HepG2 (cell line): ENCODE data around the gene TACC3. TPM values are rescaled to one million over a fixed set of nuclear protein-coding genes. Genes with fewer than 3 reads are reported as not detected.

Experiments used
- ATAC-seq: fragments of 200-7000 bp; cut with Tn5 transposase; 3 replicates; pipeline ENCODE4 v1.9.1; 2020; ENCODE audit warnings: mild to moderate bottlenecking, moderate library complexity
- BruUV-seq: library from RNA; stranded (reverse); fragments of 400-500 nt; replicated peaks from 2 replicates; lab custom pipeline; 2021; lab: Mats Ljungman, UMichigan
- CTCF ChIA-PET: fragments of 300-600 bp; formaldehyde crosslinking; extraction: SDS; loops from one replicate; lab custom pipeline; 2021; ENCODE audit warnings: low total read pairs, inconsistent platforms, low intra/inter-chr PET ratio; lab: Yijun Ruan, JAX
- POLR2A ChIA-PET: fragments of 350-600 bp; sonication (Branson Sonifier 250); formaldehyde crosslinking; loops from one replicate; lab custom pipeline; 2020; ENCODE audit warnings: antibody characterized with exemption, inconsistent platforms; lab: Yijun Ruan, JAX
- DNase-seq: peaks from one replicate; pipeline ENCODE4 v3.0.0-alpha.2; 2015; ENCODE audit warnings: low spot score
- FAIRE-seq: peaks from 3 replicates; lab custom pipeline; 2011; peaks lifted over from hg19 to GRCh38; lab: Jason Lieb, UNC
- H2AFZ ChIP-seq: one replicate; pipeline ENCODE4 v1.6.1; 2011; ENCODE audit warnings: low read length, inconsistent platforms
- H3K27ac ChIP-seq: fragments of 300-600 bp; 3 replicates; pipeline ENCODE4 v1.8.0; 2011; ENCODE audit warnings: mixed run types, mild to moderate bottlenecking, mixed read lengths, low read length, inconsistent platforms; ENCODE audit not compliant: insufficient read depth; ENCODE audit errors: extremely low read length
- H3K27me3 ChIP-seq, 2 experiments: fragments of 200-600 bp in 1 of 2; 2 replicates in 1 of 2; 3 replicates in 1 of 2; pipeline versions ENCODE4 v1.6.0 to v1.8.0; 2011; ENCODE audit warnings: low read length in 2 of 2, mild to moderate bottlenecking in 2 of 2, moderate library complexity in 2 of 2, inconsistent platforms in 1 of 2; ENCODE audit not compliant: insufficient read depth in 2 of 2, control insufficient read depth in 1 of 2
- H3K36me3 ChIP-seq, 2 experiments: fragments of 200-600 bp in 1 of 2; replicated peaks in 1 of 2; 2 replicates in 1 of 2; 3 replicates in 1 of 2; pipeline versions ENCODE4 v1.5.1 to v1.8.0; 2011; ENCODE audit warnings: low read length in 2 of 2, inconsistent platforms in 1 of 2; ENCODE audit not compliant: insufficient read depth in 2 of 2, control insufficient read depth in 1 of 2
- H3K4me1 ChIP-seq: 2 replicates; pipeline ENCODE4 v1.5.1; 2012; ENCODE audit warnings: low read length, inconsistent platforms; ENCODE audit not compliant: insufficient read depth
- H3K4me2 ChIP-seq: 2 replicates; pipeline ENCODE4 v1.6.0; 2011; ENCODE audit warnings: low read depth, low read length, inconsistent platforms
- H3K4me3 ChIP-seq, 3 experiments: fragments of 200-600 bp in 1 of 3; sonication (generic), shearing (Covaris generic) in 1 of 3; replicated peaks in 1 of 3; 2 replicates each; pipeline ENCODE4 v1.5.1; 2011 to 2016; ENCODE audit warnings: low read length in 3 of 3, inconsistent platforms in 2 of 3, low read depth in 2 of 3, mild to moderate bottlenecking in 2 of 3, control low read depth in 1 of 3, mixed read lengths in 1 of 3; ENCODE audit not compliant: insufficient read depth in 1 of 3
- H3K79me2 ChIP-seq: one replicate; pipeline ENCODE4 v1.6.1; 2011; ENCODE audit warnings: low read length, inconsistent platforms; ENCODE audit not compliant: insufficient read depth
- H3K9ac ChIP-seq: 2 replicates; pipeline ENCODE4 v1.6.0; 2011; ENCODE audit warnings: mild to moderate bottlenecking, low read depth, low read length, inconsistent platforms; ENCODE audit not compliant: insufficient read depth
- H3K9me3 ChIP-seq: 2 replicates; pipeline ENCODE4 v1.5.1; 2012; ENCODE audit warnings: mild to moderate bottlenecking, low read length
- H4K20me1 ChIP-seq: 2 replicates; pipeline ENCODE4 v1.6.0; 2011; ENCODE audit warnings: inconsistent platforms, mild to moderate bottlenecking, low read length, moderate library complexity; ENCODE audit not compliant: insufficient read depth
- AGO1 ChIP-seq: fragments of 200-400 bp; formaldehyde crosslinking; IDR thresholded peaks from 2 replicates; pipeline ENCODE4 v1.6.1; 2017; ENCODE audit warnings: mild to moderate bottlenecking, low read depth, low read length, moderate library complexity; ENCODE audit not compliant: poor library complexity, severe bottlenecking
- AGO2 ChIP-seq: fragments of 200-400 bp; formaldehyde crosslinking; optimal IDR thresholded peaks from 2 replicates; pipeline ENCODE3; 2017; ENCODE audit warnings: mild to moderate bottlenecking, low read depth, low read length, moderate library complexity
- BHLHE40 ChIP-seq: IDR thresholded peaks from 2 replicates; pipeline ENCODE4 v1.6.1; 2011; ENCODE audit warnings: low read length, improper control_type of control experiment
- RBFOX2 ChIP-seq: fragments of 200-400 bp; formaldehyde crosslinking; IDR thresholded peaks from 2 replicates; pipeline ENCODE4 v1.6.1; 2017; ENCODE audit warnings: low read depth, mild to moderate bottlenecking, low read length
- WGBS: methylation state at CpG from one replicate; pipeline ENCODE4 v1.1.6; 2017; ENCODE audit warnings: low lambda C conversion rate; 5-methylcytosine and 5-hydroxymethylcytosine counted together
- in situ Hi-C: cut with HindIII; loops from 2 replicates; pipeline ENCODE4 v1.10.0; 2017; ENCODE audit warnings: low pct_unique_long_range_greater_than_20kb; ENCODE audit not compliant: extremely low pct_ligation_motif_present
- intact Hi-C: fragments of 100-400 bp; cut with micrococcal nuclease; formaldehyde crosslinking; loops from one replicate; pipeline ENCODE4 v1.10.0; 2022; ENCODE audit not compliant: unreplicated experiment
- polyA plus RNA-seq, 8 experiments: library from polyadenylated mRNA; depleted of rRNA in 3 of 8; stranded (reverse) in 7 of 8; unstranded in 1 of 8; fragments of >200 nt; fragmentation: Illumina TruSeq in 4 of 8; extraction: Trizol in 4 of 8; gene quantifications; 2 replicates each; pipeline versions ENCODE4 v1.2.1 to v1.2.3, GENCODE V29; 2011 to 2016; ENCODE audit warnings: low read depth in 4 of 8, missing spikeins in 1 of 8, mixed read lengths in 1 of 8; ENCODE audit not compliant: insufficient read depth in 1 of 8
- total RNA-seq, 5 experiments: library from RNA; depleted of rRNA; stranded (reverse); fragments of >200 nt; fragmentation: Illumina TruSeq; extraction: Trizol; gene quantifications; 2 replicates each; pipeline ENCODE4 v1.2.3, GENCODE V29; 2016; ENCODE audit warnings: low read depth in 1 of 5
- TF ChIP-seq, protein P1 (sequence below): sonication (generic); formaldehyde crosslinking; IDR thresholded peaks from 2 replicates; pipeline ENCODE4 v1.9.0; 2022; ENCODE audit warnings: missing genetic modification reagents, mild to moderate bottlenecking, borderline replicate concordance
- TF ChIP-seq, protein P2 (sequence below): sonication (generic); formaldehyde crosslinking; IDR thresholded peaks from 2 replicates; pipeline ENCODE4 v1.4.0; 2020; ENCODE audit warnings: missing genetic modification reagents
- TF ChIP-seq, protein P3 (sequence below): sonication (generic); formaldehyde crosslinking; IDR thresholded peaks from 2 replicates; pipeline ENCODE4 v1.4.0; 2020; ENCODE audit warnings: missing genetic modification reagents, low read depth, mild to moderate bottlenecking, borderline replicate concordance

TACC3 gene
- total and polyA plus RNA-seq, 2 of the 13 experiments (the other 11 are each of a cell fraction or from before 2014, with no cell fraction given) = 20.3 to 21.2 TPM

DNA sequence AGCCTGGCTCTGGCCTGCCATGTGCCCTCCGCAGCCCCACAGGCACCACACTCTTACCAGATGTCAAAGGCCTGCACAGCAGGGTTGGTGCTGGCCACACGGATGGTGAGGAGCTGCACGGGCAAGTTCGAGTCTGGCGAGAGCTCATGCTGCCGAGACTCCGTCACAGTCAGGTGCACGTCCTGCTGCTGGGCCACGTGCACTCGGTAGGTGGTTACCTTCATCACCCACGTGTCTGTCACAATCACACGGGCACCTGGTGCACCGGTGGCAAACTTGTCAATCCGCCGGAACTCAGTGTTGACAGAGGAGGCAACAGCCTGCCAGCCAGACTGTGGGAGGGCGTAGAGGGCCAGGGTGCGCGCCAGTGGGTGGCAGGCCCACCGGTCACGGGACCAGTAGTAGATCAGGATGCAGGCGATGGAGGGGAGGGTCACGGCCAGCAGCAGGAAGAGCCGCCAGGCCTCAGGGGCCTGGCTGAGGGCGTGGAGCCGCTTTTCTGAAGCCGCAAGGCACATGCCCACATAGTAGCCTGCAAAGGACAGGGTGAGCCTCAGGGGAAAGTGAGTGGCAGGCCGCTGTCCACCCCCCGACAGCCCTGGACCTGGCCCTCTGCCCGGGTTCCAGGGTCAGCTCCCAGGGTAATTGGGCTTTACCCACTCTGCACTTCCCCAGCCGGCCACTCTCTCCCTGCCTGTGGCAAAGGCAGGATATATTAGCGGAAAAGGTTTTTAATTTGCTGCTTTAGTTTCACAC, 3.0 kb upstream of the TACC3 start:
- no peak overlapping the region for H3K4me3 ChIP-seq
- no peak for ATAC-seq
- TF ChIP-seq, protein P1, sequence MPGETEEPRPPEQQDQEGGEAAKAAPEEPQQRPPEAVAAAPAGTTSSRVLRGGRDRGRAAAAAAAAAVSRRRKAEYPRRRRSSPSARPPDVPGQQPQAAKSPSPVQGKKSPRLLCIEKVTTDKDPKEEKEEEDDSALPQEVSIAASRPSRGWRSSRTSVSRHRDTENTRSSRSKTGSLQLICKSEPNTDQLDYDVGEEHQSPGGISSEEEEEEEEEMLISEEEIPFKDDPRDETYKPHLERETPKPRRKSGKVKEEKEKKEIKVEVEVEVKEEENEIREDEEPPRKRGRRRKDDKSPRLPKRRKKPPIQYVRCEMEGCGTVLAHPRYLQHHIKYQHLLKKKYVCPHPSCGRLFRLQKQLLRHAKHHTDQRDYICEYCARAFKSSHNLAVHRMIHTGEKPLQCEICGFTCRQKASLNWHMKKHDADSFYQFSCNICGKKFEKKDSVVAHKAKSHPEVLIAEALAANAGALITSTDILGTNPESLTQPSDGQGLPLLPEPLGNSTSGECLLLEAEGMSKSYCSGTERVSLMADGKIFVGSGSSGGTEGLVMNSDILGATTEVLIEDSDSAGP (CRISPR knock-in tag) = peak; percentile 2; the same call in 1 of the 2 replicates
- TF ChIP-seq RBFOX2 (peak; percentile 56; the same call in 1 of the 2 replicates), BHLHE40 (no peak), AGO2 (peak; percentile 60), AGO1 (peak; percentile 25)
- TF ChIP-seq, protein P2, sequence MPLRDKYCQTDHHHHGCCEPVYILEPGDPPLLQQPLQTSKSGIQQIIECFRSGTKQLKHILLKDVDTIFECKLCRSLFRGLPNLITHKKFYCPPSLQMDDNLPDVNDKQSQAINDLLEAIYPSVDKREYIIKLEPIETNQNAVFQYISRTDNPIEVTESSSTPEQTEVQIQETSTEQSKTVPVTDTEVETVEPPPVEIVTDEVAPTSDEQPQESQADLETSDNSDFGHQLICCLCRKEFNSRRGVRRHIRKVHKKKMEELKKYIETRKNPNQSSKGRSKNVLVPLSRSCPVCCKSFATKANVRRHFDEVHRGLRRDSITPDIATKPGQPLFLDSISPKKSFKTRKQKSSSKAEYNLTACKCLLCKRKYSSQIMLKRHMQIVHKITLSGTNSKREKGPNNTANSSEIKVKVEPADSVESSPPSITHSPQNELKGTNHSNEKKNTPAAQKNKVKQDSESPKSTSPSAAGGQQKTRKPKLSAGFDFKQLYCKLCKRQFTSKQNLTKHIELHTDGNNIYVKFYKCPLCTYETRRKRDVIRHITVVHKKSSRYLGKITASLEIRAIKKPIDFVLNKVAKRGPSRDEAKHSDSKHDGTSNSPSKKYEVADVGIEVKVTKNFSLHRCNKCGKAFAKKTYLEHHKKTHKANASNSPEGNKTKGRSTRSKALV (CRISPR knock-in tag) = no peak
- TF ChIP-seq, protein P3, sequence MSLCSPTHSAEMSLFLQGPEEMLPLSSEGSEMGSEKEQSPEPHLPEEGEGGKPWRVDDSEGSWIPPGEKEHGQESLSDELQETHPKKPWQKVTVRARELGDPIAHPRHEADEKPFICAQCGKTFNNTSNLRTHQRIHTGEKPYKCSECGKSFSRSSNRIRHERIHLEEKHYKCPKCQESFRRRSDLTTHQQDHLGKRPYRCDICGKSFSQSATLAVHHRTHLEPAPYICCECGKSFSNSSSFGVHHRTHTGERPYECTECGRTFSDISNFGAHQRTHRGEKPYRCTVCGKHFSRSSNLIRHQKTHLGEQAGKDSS (CRISPR knock-in tag) = no peak
- TF ChIP-seq, all 625 proteins: peak for 4
- Histone ChIP-seq H3K27ac (no peak overlapping the region), H3K4me2 (no peak overlapping the region), H3K9ac (no peak overlapping the region), H3K4me1 (peaks cover 45% of the 10 kb centered on the region), H3K79me2 (peaks cover 38% of the 10 kb centered on the region), H2AFZ (no peak overlapping the region), H3K27me3 (no peaks in the 10 kb centered on the region), H4K20me1 (no peaks in the 10 kb centered on the region), H3K9me3 (no peaks in the 10 kb centered on the region), H3K36me3 (peaks cover 0 to 2% of the 10 kb centered on the region in 2 experiments; a peak in 3 of 5 replicates)
- CTCF ChIA-PET = no interaction called here
- FAIRE-seq (no peak), DNase-seq (no peak)
- in situ Hi-C loops = no loop called here
- intact Hi-C loops = no loop called here
- BruUV-seq = TSS peak; percentile 42
- WGBS = 94% methylated on average over 22 of the region's 31 CpGs
- POLR2A ChIA-PET = no interaction called here
